Kidney (tissue), 14 donors: Measurements from ENCODE around the gene DBX2. TPM values are rescaled to one million over a fixed set of nuclear protein-coding genes. Genes with fewer than 3 reads are reported as not detected.

Experiments
- DNase-seq, 5 donors: peaks; one replicate each; pipeline ENCODE4 v3.0.0-alpha.2; 2013 to 2020
- FAIRE-seq: peaks from 2 replicates; lab custom pipeline; 2012; peaks lifted over from hg19 to GRCh38; lab: Jason Lieb, UNC
- H3K27ac ChIP-seq, 2 donors: one replicate each; pipeline ENCODE4 v1.7.0; 2013; ENCODE audit warnings: low read depth in 2 of 2, low read length in 2 of 2, inconsistent platforms in 1 of 2
- H3K27me3 ChIP-seq: one replicate; pipeline ENCODE4 v1.7.1; 2013; ENCODE audit warnings: low read length, inconsistent platforms; ENCODE audit not compliant: control insufficient read depth, insufficient read depth
- H3K36me3 ChIP-seq, 3 donors: one replicate each; pipeline versions ENCODE4 v1.7.0 to v1.7.1; 2013; ENCODE audit warnings: low read length in 3 of 3, control low read depth in 1 of 3, inconsistent platforms in 1 of 3; ENCODE audit not compliant: insufficient read depth in 3 of 3, control insufficient read depth in 2 of 3
- H3K4me1 ChIP-seq, 3 donors: one replicate each; pipeline versions ENCODE4 v1.7.0 to v1.7.1; 2013; ENCODE audit warnings: low read length in 3 of 3, inconsistent platforms in 1 of 3, low read depth in 1 of 3; ENCODE audit not compliant: control insufficient read depth in 2 of 3, insufficient read depth in 2 of 3
- H3K4me3 ChIP-seq, 3 donors: one replicate each; pipeline versions ENCODE4 v1.7.0 to v1.8.1; 2013; ENCODE audit warnings: low read length in 3 of 3, control low read depth in 1 of 3, inconsistent platforms in 1 of 3
- H3K9ac ChIP-seq, 3 donors: one replicate each; pipeline versions ENCODE4 v1.7.0 to v1.7.1; 2013; ENCODE audit warnings: low read length in 3 of 3, control low read depth in 1 of 3, inconsistent platforms in 1 of 3
- H3K9me3 ChIP-seq, 3 donors: one replicate each; pipeline versions ENCODE4 v1.7.0 to v1.7.1; 2013; ENCODE audit warnings: low read length in 3 of 3, control low read depth in 1 of 3, inconsistent platforms in 1 of 3; ENCODE audit not compliant: control insufficient read depth in 2 of 3, insufficient read depth in 1 of 3
- intact Hi-C: fragments of 100-400 bp; cut with DNase I; formaldehyde crosslinking; loops from one replicate; pipeline ENCODE4 v1.11.1; 2022
- polyA plus RNA-seq: library from polyadenylated mRNA; stranded (reverse); fragments of 350-450 nt; fragmentation: Illumina TruSeq; extraction: RNeasy Lipid Tissue Mini Kit (QIAGEN cat#74804); gene quantifications from one replicate; pipeline ENCODE4 v1.2.3, GENCODE V29; 2014; ENCODE audit warnings: low read depth, low replicate concordance; ENCODE audit not compliant: insufficient read depth
- total RNA-seq: library from RNA; stranded (reverse); fragmentation: NEBNext Ultra II Directional; extraction: Animal tissue kit (Norgen Biotek cat#: 25700); gene quantifications from one replicate; pipeline ENCODE4 v1.2.1, GENCODE V29; 2021
- TF ChIP-seq, protein P1 (sequence below): IDR thresholded peaks from 3 replicates; pipeline ENCODE4 v1.5.1; 2012; ENCODE audit warnings: mild to moderate bottlenecking, moderate library complexity, borderline replicate concordance; ENCODE audit not compliant: insufficient read depth; ENCODE audit errors: extremely low read depth
- donor health status: control.
- donor health status: control.
- donor health status: control.
- donor health status: control.
- donor health status: control.
- donor health status: DM: yes; HTN: yes; CAD: no.
- donor health status: Normal renal cell carcinoma (clear cell type).

DBX2 gene
- total and polyA plus RNA-seq, 2 donors from 2014 or later = not detected

DNA sequence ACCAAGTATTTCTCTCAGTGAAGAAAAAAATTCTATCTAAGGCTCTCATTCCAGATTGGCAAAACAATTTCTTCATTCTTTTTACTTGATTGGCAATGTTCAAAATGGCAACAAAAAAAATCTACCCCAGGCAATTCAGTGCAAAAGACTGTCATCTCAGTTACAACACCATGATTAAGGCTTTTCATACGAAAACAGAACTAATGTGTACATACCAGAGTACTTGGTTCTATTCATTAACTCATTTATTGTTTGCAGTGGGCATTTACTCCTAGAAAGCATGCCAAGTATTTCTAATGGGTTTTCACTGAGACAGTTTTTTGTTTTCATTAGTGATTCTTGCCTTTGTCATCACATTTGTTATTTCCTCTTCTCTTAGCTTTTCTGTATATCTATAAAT lies 33.0 kb downstream of the DBX2 start:
- no peak for FAIRE-seq

DNA sequence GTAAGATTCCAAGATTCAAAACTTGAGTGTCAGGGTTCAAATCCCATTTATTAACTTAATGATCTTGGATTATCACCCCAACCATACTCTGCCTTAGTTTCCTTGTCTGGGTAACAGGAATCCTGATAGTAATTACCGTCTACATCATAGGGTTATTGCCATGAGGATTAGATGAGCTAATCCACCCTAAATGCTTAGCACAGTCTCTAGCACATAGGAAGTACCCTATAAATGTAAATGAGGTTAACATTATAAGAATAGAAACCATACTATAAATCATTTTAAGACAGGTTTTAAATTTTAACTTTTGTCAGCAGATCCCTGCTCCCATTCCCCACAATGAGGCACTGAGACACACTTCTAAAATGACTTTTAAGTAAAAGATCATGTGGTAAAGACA lies 36.5 kb downstream of the DBX2 start:
- Histone ChIP-seq H3K27me3 (no peaks in the 10 kb centered on the region), H3K4me1 (no peaks in the 10 kb centered on the region), H3K4me3 (no peak overlapping the region), H3K27ac (no peak overlapping the region), H3K9me3 (no peaks in the 10 kb centered on the region), H3K9ac (no peak overlapping the region), H3K36me3 (no peaks in the 10 kb centered on the region)
- DNase-seq (no peak), FAIRE-seq (no peak)
- intact Hi-C loops = no loop called here
- TF ChIP-seq, protein P1, sequence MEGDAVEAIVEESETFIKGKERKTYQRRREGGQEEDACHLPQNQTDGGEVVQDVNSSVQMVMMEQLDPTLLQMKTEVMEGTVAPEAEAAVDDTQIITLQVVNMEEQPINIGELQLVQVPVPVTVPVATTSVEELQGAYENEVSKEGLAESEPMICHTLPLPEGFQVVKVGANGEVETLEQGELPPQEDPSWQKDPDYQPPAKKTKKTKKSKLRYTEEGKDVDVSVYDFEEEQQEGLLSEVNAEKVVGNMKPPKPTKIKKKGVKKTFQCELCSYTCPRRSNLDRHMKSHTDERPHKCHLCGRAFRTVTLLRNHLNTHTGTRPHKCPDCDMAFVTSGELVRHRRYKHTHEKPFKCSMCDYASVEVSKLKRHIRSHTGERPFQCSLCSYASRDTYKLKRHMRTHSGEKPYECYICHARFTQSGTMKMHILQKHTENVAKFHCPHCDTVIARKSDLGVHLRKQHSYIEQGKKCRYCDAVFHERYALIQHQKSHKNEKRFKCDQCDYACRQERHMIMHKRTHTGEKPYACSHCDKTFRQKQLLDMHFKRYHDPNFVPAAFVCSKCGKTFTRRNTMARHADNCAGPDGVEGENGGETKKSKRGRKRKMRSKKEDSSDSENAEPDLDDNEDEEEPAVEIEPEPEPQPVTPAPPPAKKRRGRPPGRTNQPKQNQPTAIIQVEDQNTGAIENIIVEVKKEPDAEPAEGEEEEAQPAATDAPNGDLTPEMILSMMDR = no peak

More for the DNA sequence above, 33.0 kb downstream of the DBX2 start:
- no peaks in the 10 kb centered on the region for H3K4me1 ChIP-seq
- no peak overlapping the region for H3K4me3 ChIP-seq
- no peaks in the 10 kb centered on the region for H3K36me3 ChIP-seq
- no peaks in the 10 kb centered on the region for H3K9me3 ChIP-seq
- TF ChIP-seq, protein P1 = no peak
- no peak for DNase-seq
- no peak overlapping the region for H3K9ac ChIP-seq
- no peaks in the 10 kb centered on the region for H3K27me3 ChIP-seq
- intact Hi-C loops = no loop called here
- no peak overlapping the region for H3K27ac ChIP-seq

DNA sequence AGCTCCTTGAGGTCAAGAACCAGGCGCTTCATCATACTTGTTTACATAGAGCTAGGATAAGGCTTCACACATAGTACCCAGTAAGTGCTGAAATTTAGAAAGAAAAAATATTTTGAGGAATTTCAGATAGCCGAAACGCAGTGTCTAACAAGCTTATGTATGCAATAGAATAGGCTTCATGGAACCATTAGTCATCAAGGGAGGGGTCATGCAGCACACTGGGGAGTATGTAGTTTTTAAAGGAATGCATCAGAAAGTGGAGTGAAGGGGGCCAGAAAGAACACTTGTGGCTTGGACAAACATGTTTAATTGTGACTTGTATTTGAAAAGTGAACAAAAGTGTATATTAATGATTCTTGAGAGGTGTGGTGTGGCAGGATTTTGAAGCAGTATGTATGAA lies 38.1 kb downstream of the DBX2 start:
- TF ChIP-seq, protein P1 = no peak
- FAIRE-seq = no peak
- intact Hi-C loops = no loop called here

DNA sequence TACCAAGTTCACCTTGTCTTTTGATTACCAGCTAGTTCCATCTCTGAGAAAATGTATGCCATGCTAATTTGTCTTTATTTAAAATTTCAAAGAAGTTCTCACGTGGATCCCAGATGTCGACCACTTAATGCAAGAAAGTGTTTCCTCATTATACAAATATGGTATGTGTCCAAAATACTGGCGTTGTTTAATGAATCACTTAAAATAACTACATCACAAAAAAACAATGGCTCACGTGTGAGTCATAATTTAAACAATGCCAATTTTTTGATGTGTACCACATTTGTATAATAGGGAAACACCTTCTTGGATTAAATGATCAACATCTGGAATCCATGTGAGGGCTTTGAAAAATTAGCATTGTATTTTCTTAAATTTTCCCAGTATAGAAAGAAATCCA lies 40.8 kb downstream of the DBX2 start:
- H3K4me1 ChIP-seq = no peaks in the 10 kb centered on the region
- intact Hi-C loops = no loop called here
- no peak overlapping the region for H3K27ac ChIP-seq
- TF ChIP-seq, protein P1 = no peak
- H3K9ac ChIP-seq = no peak overlapping the region
- no peaks in the 10 kb centered on the region for H3K27me3 ChIP-seq
- H3K36me3 ChIP-seq = no peaks in the 10 kb centered on the region
- H3K4me3 ChIP-seq = no peak overlapping the region
- H3K9me3 ChIP-seq = no peaks in the 10 kb centered on the region
- no peak for DNase-seq
- FAIRE-seq = no peak

More for the DNA sequence above, 38.1 kb downstream of the DBX2 start:
- Histone ChIP-seq H3K9me3 (no peaks in the 10 kb centered on the region), H3K4me3 (no peak overlapping the region), H3K27me3 (no peaks in the 10 kb centered on the region), H3K27ac (no peak overlapping the region), H3K4me1 (no peaks in the 10 kb centered on the region), H3K36me3 (no peaks in the 10 kb centered on the region), H3K9ac (no peak overlapping the region)
- DNase-seq = no peak
